Cardiac fibroblast (primary cell): ENCODE results near the gene RTF1.
"Not testable (repeated sequence)": the region's sequence is repeated elsewhere in the genome, so short reads cannot be mapped to it uniquely, and the experiment has no call there.

Source experiments
- DNase-seq, 2 donors: peaks; one replicate each; pipeline versions ENCODE4 v3.0.0 to v3.0.0-alpha.2; 2010; ENCODE audit warnings: low read depth in 2 of 2
- H3K4me3 ChIP-seq, 2 donors: replicated peaks in 1 of 2; 1 replicate in 1 of 2; 2 replicates in 1 of 2; pipeline ENCODE4 v1.5.1; 2011; ENCODE audit warnings: low read depth in 2 of 2, low read length in 2 of 2, mild to moderate bottlenecking in 2 of 2, moderate library complexity in 1 of 2
- TF ChIP-seq, protein P1 (sequence below): IDR thresholded peaks from one replicate; pipeline ENCODE4 v1.5.1; 2011; ENCODE audit warnings: low read depth, mild to moderate bottlenecking, low read length, inconsistent platforms

Gene RTF1

DNA sequence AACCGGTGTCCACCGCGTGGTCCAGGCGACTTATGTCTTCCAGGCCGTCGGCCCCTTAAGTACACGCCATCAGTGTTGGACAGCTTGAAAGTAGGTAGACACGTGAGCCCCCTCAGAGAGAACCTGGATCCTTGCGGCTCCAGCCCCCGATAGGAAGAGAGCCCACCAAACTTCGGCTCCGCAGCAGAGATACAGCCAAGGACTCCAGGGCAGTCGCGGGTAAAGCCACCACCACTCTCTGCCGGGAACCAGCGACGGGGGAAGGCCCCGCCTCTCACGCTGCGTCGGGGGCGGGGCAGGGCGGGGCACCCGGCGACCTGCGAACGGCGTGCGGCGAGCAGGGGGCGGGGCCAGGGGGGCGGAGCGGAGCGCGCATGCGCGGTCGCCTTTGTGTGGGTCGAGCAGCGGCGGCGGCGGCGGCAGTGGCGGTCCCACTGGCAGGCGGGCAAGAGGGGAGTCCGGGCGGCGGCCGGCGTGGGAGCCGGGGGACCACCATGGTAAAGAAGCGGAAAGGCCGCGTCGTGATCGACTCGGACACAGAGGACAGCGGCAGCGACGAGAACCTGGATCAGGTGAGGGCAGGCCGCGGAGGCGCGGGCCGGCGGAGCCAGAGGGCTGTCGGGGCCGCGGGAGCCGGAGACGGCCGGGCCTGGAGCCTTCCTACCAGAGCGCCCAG, at the start of gene RTF1:
TSS of gene RTF1 (plus strand) at position 354 of the 676 bp plus-strand sequence. CDS start at position 375, 21 bp downstream.
- TF ChIP-seq, protein P1, sequence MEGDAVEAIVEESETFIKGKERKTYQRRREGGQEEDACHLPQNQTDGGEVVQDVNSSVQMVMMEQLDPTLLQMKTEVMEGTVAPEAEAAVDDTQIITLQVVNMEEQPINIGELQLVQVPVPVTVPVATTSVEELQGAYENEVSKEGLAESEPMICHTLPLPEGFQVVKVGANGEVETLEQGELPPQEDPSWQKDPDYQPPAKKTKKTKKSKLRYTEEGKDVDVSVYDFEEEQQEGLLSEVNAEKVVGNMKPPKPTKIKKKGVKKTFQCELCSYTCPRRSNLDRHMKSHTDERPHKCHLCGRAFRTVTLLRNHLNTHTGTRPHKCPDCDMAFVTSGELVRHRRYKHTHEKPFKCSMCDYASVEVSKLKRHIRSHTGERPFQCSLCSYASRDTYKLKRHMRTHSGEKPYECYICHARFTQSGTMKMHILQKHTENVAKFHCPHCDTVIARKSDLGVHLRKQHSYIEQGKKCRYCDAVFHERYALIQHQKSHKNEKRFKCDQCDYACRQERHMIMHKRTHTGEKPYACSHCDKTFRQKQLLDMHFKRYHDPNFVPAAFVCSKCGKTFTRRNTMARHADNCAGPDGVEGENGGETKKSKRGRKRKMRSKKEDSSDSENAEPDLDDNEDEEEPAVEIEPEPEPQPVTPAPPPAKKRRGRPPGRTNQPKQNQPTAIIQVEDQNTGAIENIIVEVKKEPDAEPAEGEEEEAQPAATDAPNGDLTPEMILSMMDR: no peak
- peak; percentile 89 to 93 for DNase-seq
- H3K4me3 ChIP-seq: peak within 1 kb of the TSS; percentile 78 to 84

DNA sequence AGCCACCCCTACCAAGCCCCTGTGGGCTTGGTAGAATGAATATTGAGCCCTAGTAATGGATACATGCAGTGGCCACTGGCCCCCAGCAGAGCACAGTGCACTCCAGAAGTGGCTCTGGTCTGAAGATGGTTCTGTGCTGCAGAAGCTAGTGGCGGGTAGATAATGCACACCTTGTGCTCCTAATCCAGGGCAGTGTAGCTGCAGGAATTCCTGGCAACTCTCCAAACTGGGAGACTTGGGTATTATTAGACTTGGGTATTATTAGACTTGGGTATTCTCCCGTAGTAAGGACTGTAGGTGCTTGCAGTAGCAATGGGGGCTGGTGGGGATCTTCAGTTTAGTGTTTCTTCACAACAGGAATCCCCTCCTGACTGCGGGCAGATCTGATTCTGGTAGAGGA, 49.5 kb upstream of the RTF1 start:
- DNase-seq: no peak
- H3K4me3 ChIP-seq: no peak overlapping the region
- TF ChIP-seq, protein P1: no peak

DNA sequence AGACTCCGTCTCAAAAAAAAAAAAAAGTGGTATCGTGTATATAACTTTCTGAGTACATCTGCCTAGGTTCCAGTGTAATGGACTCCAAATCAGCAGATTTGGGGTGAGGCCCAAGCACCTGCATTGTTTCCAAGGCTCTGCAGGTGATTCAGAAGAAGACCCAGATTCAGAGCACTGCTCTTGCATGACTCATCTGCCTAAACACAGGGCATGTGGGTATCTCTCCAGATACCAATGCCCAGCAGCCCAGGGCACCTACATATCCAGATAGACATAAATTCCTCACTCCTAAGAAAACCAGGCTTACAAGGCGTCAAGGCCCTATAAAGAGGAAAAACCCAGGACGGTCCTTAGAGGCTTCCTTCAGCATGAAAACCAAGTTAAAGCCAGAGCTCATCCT, 38.9 kb upstream of the RTF1 start:
- TF ChIP-seq, protein P1: no peak
- DNase-seq: no peak
- H3K4me3 ChIP-seq: no peak overlapping the region

DNA sequence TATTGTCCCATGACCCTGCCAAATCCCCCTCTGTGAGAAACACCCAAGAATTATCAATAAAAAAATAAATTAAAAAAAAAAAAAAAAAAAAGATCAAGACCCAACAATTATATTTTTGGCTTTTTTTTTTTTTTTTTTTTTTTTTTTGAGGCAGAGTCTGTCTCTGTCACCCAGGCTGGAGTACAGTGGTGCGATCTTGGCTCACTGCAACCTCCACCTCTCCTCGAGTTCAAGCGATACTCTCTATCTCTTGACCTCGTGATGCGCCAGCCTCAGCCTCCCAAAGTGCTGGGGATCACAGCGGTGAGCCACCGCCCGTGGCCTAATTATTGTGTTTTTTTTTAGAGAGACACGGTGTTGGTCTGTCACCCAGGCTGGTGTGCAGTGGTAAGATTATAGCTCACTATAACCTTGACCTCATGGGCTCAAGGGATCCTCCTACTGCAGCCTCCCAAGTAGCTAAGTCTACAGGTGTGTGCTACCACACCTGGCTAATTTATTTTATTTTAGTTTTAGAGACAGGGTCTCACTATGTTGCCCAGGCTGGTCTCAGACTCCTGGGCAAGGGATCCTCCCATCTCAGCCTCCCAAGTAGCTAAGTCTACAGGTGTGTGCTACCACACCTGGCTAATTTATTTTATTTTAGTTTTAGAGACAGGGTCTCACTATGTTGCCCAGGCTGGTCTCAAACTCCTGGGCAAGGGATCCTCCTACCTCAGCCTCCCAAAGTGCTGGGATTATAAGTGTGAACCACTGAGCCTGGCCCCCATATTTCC, 32.7 kb upstream of the RTF1 start:
- not testable (repeated sequence) for DNase-seq, H3K4me3 ChIP-seq

DNA sequence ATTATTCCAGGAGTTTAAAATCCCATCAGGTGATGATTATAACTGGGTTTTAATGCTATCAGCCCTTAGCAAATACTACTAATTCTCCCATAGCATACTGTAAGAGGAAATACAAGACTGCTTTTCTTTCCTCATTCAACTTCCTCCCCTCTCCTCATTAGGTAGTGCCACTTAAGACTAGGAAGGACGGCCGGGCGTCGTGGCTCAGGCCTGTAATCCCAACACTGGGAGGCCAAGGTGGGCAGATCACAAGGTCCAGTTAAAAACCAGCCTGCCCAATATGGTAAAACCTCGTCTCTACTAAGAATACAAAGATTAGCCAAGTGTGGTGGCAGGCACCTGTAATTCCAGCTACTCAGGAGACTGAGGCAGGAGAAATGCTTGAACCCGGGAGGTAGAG, 29.2 kb upstream of the RTF1 start:
- no peak for DNase-seq
- TF ChIP-seq, protein P1: no peak
- no peak overlapping the region for H3K4me3 ChIP-seq

DNA sequence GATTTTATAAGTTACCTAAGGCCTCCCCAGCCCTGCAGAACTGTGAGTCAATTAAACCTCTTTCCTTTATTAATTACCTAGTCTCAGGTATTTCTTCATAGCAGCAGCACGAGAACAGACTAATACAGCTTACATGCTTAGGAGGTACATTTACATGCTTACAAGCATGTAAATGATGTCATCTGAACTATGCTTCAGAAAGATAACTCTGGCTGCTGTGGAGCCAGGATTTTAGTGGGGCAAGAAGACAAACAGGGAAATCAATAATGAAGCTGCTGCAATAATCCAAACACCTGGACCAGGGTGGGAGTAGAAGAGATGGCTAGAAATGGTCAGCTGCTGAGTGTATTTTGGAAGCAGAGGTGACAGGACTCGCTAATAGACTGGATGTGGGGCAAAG, 24.2 kb upstream of the RTF1 start:
- no peak overlapping the region for H3K4me3 ChIP-seq
- TF ChIP-seq, protein P1: no peak
- no peak for DNase-seq

DNA sequence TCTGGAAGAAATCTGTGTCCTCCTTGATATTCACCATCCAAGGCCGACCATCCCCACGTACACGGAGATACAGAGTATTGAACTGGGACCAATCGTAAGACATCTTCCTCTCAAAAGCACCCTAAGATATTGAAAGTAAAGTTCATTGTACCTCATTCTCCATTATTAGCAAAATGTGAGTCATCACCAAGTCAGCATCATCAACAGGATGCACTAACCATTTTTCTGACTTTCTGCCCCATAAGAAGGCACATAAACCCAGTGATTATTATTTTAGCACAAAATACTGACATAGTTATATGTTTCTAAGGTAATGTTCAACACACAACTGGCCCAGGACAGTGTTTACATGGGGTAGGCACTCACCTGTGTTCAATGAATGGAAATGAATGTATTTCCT, 22.0 kb upstream of the RTF1 start:
- no peak for DNase-seq
- no peak overlapping the region for H3K4me3 ChIP-seq
- TF ChIP-seq, protein P1: no peak
